HEK293 (cell line): ENCODE measurements around the gene DISP3.
A peak's percentile ranks its signal among the peaks of the same experiment; 100 is the strongest.

ENCODE experiments used
- CTCF ChIA-PET: fragments of 350-600 bp; formaldehyde crosslinking; extraction: SDS; loops from one replicate; lab custom pipeline; 2021; ENCODE audit warnings: antibody characterized with exemption; lab: Yijun Ruan, JAX
- POLR2A ChIA-PET: fragments of 300-600 bp; formaldehyde crosslinking; extraction: SDS; loops from one replicate; lab custom pipeline; 2020; ENCODE audit warnings: antibody characterized with exemption, inconsistent platforms; lab: Yijun Ruan, JAX
- H3K27ac ChIP-seq: fragments of 200-500 bp; sonication (Bioruptor generic); 2 replicates; pipeline ENCODE4 v1.5.1; 2014; ENCODE audit warnings: low read depth, low read length, control low read depth, inconsistent platforms; ENCODE audit errors: extremely low read depth
- H3K36me3 ChIP-seq, 2 experiments: fragments of 200-500 bp in 1 of 2; sonication (Bioruptor generic) in 1 of 2; 1 replicate in 1 of 2; 2 replicates in 1 of 2; pipeline ENCODE4 v1.5.1; 2014 to 2017; ENCODE audit warnings: inconsistent platforms in 2 of 2, low read length in 2 of 2; ENCODE audit not compliant: control insufficient read depth in 2 of 2, insufficient read depth in 1 of 2
- H3K4me1 ChIP-seq: fragments of 200-500 bp; sonication (Bioruptor generic); 2 replicates; pipeline ENCODE4 v1.5.1; 2014; ENCODE audit warnings: mild to moderate bottlenecking, low read length, inconsistent platforms; ENCODE audit not compliant: control insufficient read depth, insufficient read depth
- H3K4me3 ChIP-seq: 2 replicates; pipeline ENCODE4 v1.5.1; 2011; ENCODE audit warnings: low read depth, mild to moderate bottlenecking, control low read depth, low read length, moderate library complexity
- H3K9me3 ChIP-seq: fragments of 200-500 bp; sonication (Bioruptor generic); 2 replicates; pipeline ENCODE4 v1.5.1; 2014; ENCODE audit warnings: low read depth, low read length, inconsistent platforms; ENCODE audit not compliant: control insufficient read depth, insufficient read depth
- GLI2 ChIP-seq: fragments of 450-650 bp; formaldehyde crosslinking; IDR thresholded peaks from 2 replicates; pipeline ENCODE4; 2017; ENCODE audit warnings: missing biosample characterization, missing genetic modification characterization, low read depth, borderline replicate concordance
- GLIS1 ChIP-seq: fragments of 450-650 bp; formaldehyde crosslinking; IDR thresholded peaks from 2 replicates; pipeline ENCODE4 v1.5.1; 2016; ENCODE audit warnings: missing biosample characterization, missing genetic modification characterization
- PATZ1 ChIP-seq: fragments of 450-650 bp; formaldehyde crosslinking; IDR thresholded peaks from 2 replicates; pipeline ENCODE4 v1.5.1; 2016; ENCODE audit warnings: missing biosample characterization, missing genetic modification characterization
- PRDM1 ChIP-seq: fragments of 450-650 bp; formaldehyde crosslinking; IDR thresholded peaks from 2 replicates; pipeline ENCODE4; 2016; ENCODE audit warnings: missing biosample characterization, missing genetic modification characterization
- PRDM4 ChIP-seq: fragments of 450-650 bp; formaldehyde crosslinking; IDR thresholded peaks from 2 replicates; pipeline ENCODE4 v1.5.1; 2017; ENCODE audit warnings: missing biosample characterization, missing genetic modification characterization
- SP7 ChIP-seq: fragments of 450-650 bp; formaldehyde crosslinking; IDR thresholded peaks from 2 replicates; pipeline ENCODE4 v1.5.1; 2016; ENCODE audit warnings: missing biosample characterization, missing genetic modification characterization
- TCF7L2 ChIP-seq: IDR thresholded peaks from 2 replicates; pipeline ENCODE4 v1.6.1; 2011; ENCODE audit warnings: low read depth, mild to moderate bottlenecking, inconsistent platforms, low read length, moderate library complexity, borderline replicate concordance
- YY2 ChIP-seq: fragments of 450-650 bp; formaldehyde crosslinking; IDR thresholded peaks from 2 replicates; pipeline ENCODE4 v1.5.1; 2016; ENCODE audit warnings: missing biosample characterization, missing genetic modification characterization
- ZBTB6 ChIP-seq: fragments of 450-650 bp; formaldehyde crosslinking; IDR thresholded peaks from 2 replicates; pipeline ENCODE4 v1.5.1; 2017; ENCODE audit warnings: missing biosample characterization, missing genetic modification characterization
- ZFP69B ChIP-seq: fragments of 450-650 bp; formaldehyde crosslinking; IDR thresholded peaks from 2 replicates; pipeline ENCODE4 v1.5.1; 2016; ENCODE audit warnings: missing biosample characterization, missing genetic modification characterization
- ZNF16 ChIP-seq: fragments of 450-650 bp; formaldehyde crosslinking; IDR thresholded peaks from 2 replicates; pipeline ENCODE4 v1.5.1; 2016; ENCODE audit warnings: low read depth, missing biosample characterization, missing genetic modification characterization
- ZNF223 ChIP-seq: fragments of 450-650 bp; formaldehyde crosslinking; IDR thresholded peaks from 2 replicates; pipeline ENCODE4 v1.5.1; 2016; ENCODE audit warnings: missing biosample characterization, missing genetic modification characterization
- ZNF292 ChIP-seq: fragments of 450-650 bp; formaldehyde crosslinking; IDR thresholded peaks from 2 replicates; pipeline ENCODE4 v1.5.1; 2016; ENCODE audit warnings: low read depth, missing biosample characterization, missing genetic modification characterization, borderline replicate concordance
- ZNF324 ChIP-seq: fragments of 450-650 bp; formaldehyde crosslinking; IDR thresholded peaks from 2 replicates; pipeline ENCODE4 v1.5.1; 2016; ENCODE audit warnings: missing biosample characterization, missing genetic modification characterization
- ZNF354C ChIP-seq: fragments of 450-650 bp; formaldehyde crosslinking; IDR thresholded peaks from 2 replicates; pipeline ENCODE4 v1.5.1; 2016; ENCODE audit warnings: missing biosample characterization, missing genetic modification characterization, low read depth, borderline replicate concordance
- ZNF391 ChIP-seq: fragments of 450-650 bp; formaldehyde crosslinking; IDR thresholded peaks from 2 replicates; pipeline ENCODE4 v1.5.1; 2016; ENCODE audit warnings: low read depth, missing biosample characterization, missing genetic modification characterization, borderline replicate concordance
- ZNF501 ChIP-seq: fragments of 450-650 bp; formaldehyde crosslinking; IDR thresholded peaks from 2 replicates; pipeline ENCODE4 v1.5.1; 2016; ENCODE audit warnings: missing biosample characterization, missing genetic modification characterization
- ZNF561 ChIP-seq: fragments of 450-650 bp; IDR thresholded peaks from 2 replicates; pipeline ENCODE4 v1.5.1; 2018; ENCODE audit warnings: missing biosample characterization, missing genetic modification characterization, borderline replicate concordance
- ZNF692 ChIP-seq: fragments of 450-650 bp; formaldehyde crosslinking; IDR thresholded peaks from 2 replicates; pipeline ENCODE4 v1.5.1; 2016; ENCODE audit warnings: missing biosample characterization, missing genetic modification characterization
- ZNF747 ChIP-seq: fragments of 450-650 bp; formaldehyde crosslinking; IDR thresholded peaks from 2 replicates; pipeline ENCODE4 v1.5.1; 2016; ENCODE audit warnings: missing biosample characterization, missing genetic modification characterization
- ZNF830 ChIP-seq: fragments of 450-650 bp; IDR thresholded peaks from 2 replicates; pipeline ENCODE4 v1.5.0; 2018; ENCODE audit warnings: missing biosample characterization, missing genetic modification characterization, low read depth, mild to moderate bottlenecking, moderate library complexity
- ZSCAN16 ChIP-seq: fragments of 450-650 bp; formaldehyde crosslinking; IDR thresholded peaks from 2 replicates; pipeline ENCODE4 v1.5.1; 2016; ENCODE audit warnings: missing biosample characterization, missing genetic modification characterization
- ZXDB ChIP-seq: fragments of 450-650 bp; formaldehyde crosslinking; IDR thresholded peaks from 2 replicates; pipeline ENCODE4 v1.5.1; 2016; ENCODE audit warnings: missing biosample characterization, missing genetic modification characterization

Gene DISP3

GRCh38 chr1:11541956-11542355, 63.0 kb downstream of the DISP3 start:
- H3K36me3 ChIP-seq = no peaks in the 10 kb centered on the region
- TF ChIP-seq GLIS1 (tag by site-specific recombination) (peak; percentile 27; the same call in 1 of the 2 replicates), ZXDB (tag by site-specific recombination) (no peak), ZBTB6 (tag by site-specific recombination) (no peak)
- TF ChIP-seq, all 188 proteins: peak for 1
- no peaks in the 10 kb centered on the region for H3K9me3 ChIP-seq
- no peaks in the 10 kb centered on the region for H3K4me1 ChIP-seq
- ChIA-PET CTCF (interaction anchor here (0.6 kb wide), 1 partner anchor 206 kb away, joined by 4 read pairs; no protein-coding TSS in a partner anchor), POLR2A (no interaction called here)
- no peak overlapping the region for H3K4me3 ChIP-seq
- no peak overlapping the region for H3K27ac ChIP-seq

- Histone ChIP-seq H3K4me1 (no peaks in the 10 kb centered on the region), H3K36me3 (no peaks in the 10 kb centered on the region), H3K9me3 (no peaks in the 10 kb centered on the region), H3K27ac (no peak overlapping the region), H3K4me3 (no peak overlapping the region)
- CTCF ChIA-PET = no interaction called here
- TF ChIP-seq ZNF692 (no peak), ZNF830 (tag by site-specific recombination) (no peak), TCF7L2 (no peak), GLI2 (tag by site-specific recombination) (no peak), PRDM1 (tag by site-specific recombination) (no peak)
- POLR2A ChIA-PET = no interaction called here
These were observed 64.4 kb downstream of the DISP3 start for GRCh38 chr1:11543392-11543791.

GRCh38 chr1:11543796-11544195, 64.8 kb downstream of the DISP3 start:
- POLR2A ChIA-PET = no interaction called here
- TF ChIP-seq ZFP69B (tag by site-specific recombination) = no peak

GRCh38 chr1:11546456-11546855, 67.5 kb downstream of the DISP3 start:
- Histone ChIP-seq H3K4me1 (no peaks in the 10 kb centered on the region), H3K27ac (no peak overlapping the region), H3K4me3 (no peak overlapping the region), H3K9me3 (no peaks in the 10 kb centered on the region), H3K36me3 (no peaks in the 10 kb centered on the region)
- CTCF ChIA-PET = no interaction called here
- POLR2A ChIA-PET = interaction anchor here (0.5 kb wide), 1 partner anchor 123 kb away, joined by 7 read pairs; no protein-coding TSS in a partner anchor
- TF ChIP-seq PATZ1 (tag by site-specific recombination) (no peak), SP7 (tag by site-specific recombination) (no peak), ZNF391 (tag by site-specific recombination) (no peak), YY2 (tag by site-specific recombination) (no peak), ZNF354C (tag by site-specific recombination) (no peak), ZNF561 (tag by site-specific recombination) (no peak), PRDM4 (tag by site-specific recombination) (no peak), ZNF501 (no peak), ZNF223 (tag by site-specific recombination) (no peak), ZNF324 (no peak), ZNF747 (tag by site-specific recombination) (no peak), ZSCAN16 (tag by site-specific recombination) (no peak), ZNF16 (no peak), ZNF292 (tag by site-specific recombination) (no peak)

More at GRCh38 chr1:11543796-11544195, 64.8 kb downstream of the DISP3 start:
- no peaks in the 10 kb centered on the region for H3K4me1 ChIP-seq
- no peak overlapping the region for H3K4me3 ChIP-seq
- CTCF ChIA-PET = no interaction called here
- no peaks in the 10 kb centered on the region for H3K36me3 ChIP-seq
- H3K9me3 ChIP-seq = no peaks in the 10 kb centered on the region
- H3K27ac ChIP-seq = no peak overlapping the region
